NCI-H69 (cell line): ENCODE data around the gene DUS2.
"Not testable (repeated sequence)": the region's sequence is repeated elsewhere in the genome, so short reads cannot be mapped to it uniquely, and the experiment has no call there.

Source experiments
- DNase-seq: peaks from one replicate; lab custom pipeline; 2025; lab: John Stamatoyannopoulos, UW

DUS2 gene

DNA sequence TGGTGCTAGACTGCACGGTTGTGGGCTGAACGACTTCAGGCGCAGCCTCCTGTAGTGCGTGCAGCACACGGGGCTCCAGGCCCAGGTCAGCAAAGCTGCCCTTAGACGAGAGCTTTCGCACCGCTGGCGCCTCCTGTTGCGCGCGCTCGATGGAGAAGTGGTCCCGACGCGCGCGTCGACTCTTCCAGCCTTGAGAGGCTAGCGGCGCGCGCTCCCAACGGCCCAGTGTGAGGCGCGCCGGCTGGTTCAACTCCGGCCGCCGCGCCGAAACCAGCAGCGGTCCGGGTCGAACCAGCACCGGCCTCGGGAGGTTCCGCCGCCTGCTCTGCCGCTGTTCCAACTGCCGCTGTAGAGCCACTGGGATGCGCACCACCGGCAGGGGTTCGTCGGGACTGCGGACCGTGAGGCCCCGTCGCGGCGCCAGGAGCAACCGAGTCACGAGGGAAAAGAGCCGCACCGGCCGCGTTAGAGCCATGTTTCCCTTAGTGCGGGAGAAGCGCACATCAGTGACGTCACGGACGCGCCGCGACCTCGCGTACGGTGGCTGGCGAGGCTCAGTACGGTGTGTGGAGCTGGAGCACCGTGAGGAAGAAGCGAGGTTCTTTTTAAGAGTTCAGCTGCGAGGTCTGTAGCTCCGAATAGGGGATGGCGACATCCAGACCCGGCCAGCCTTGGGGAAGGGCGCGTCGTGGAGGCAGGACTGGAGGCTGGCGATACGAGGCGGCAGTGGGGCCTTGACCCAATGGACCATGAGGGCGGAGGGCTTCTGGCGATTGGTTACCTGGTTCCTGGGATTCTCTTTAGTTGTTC, at the start of gene DUS2, which contains the start of gene DDX28:
Gene DUS2 (plus strand): TSS at position 557 of the 810 bp plus-strand sequence. CDS start 14,740 bp downstream, outside the sequence.
Gene DDX28 (minus strand): TSS at position 505 of the 810 bp plus-strand sequence. CDS start 30 bp downstream, at position 475.
- DNase-seq: peak; percentile 86

DNA sequence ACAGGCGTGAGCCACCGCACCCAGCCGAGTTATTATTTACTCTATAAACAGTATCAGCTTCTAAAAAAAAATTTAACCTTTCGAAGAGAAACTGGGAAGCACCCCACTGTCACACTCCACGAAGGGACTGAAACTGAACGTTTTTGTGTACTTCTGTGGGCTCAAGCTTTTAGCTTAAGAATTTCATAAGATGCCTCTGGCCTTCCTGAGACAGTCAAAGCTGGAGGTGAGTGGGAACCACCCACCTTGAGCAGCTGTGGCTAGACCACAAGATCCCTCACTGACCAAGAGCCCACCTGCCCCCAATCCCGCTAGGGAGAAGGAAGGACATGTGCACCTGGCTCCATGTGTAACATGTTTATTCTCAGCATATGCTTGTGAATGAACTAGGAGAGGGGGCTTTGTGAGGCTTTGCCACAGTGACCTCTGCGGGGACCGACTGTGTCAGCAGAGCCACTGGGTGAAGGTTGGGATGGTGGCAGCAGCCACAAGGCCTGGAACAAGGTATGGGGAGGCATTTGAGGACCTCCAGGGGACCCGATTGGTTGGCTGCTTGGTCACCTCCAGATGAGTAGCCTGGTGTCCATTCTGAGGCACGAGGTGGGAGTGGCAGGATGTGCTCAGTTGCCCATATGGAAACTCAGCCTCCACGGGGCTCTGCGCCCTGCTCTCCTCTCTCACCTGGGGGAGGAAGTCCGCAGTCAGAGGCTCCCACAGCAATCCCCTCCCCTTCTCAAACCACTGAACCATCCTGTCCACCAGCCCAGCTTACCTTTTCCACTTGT, 47.6 kb upstream of the DUS2 start:
- DNase-seq: no peak

DNA sequence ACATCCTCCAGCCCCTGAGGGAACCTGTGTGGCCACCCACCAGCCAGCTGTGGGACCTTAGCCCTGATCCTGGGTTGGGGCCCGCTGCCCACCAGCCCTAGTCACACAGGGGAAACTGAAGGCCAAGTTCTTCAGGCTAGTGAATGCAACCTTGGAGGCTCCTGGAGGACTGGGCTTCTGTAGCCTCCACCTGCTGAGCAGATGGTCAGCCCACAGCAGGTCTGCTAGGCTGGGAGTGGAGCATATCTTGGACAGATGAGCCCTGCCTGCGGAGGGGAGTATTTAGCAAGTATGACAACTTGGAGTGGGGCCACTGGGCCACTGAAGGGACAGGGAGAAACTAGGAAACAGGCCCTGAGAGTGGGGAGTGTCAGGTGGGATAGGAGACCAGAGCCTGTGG, 46.9 kb upstream of the DUS2 start:
- DNase-seq: no peak

DNA sequence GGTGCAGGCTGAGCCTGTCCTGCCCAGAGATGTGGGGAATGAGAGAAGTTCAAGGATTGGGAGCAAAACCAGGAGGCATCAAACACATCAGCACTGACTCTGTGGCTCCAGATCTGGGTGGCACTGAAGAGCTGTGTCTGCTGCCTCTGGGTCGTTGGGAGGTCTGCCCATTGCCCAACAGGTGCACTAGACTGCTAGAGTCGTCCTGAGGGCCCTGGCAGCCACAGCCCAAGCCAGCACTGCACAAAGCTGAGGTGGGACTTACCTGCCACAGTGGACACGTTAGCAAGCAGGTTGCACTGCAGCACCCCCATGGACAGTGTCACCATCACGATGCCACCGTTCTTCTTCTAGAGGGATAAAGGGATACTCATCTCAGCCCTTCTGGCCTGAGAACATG, 46.1 kb upstream of the DUS2 start:
- no peak for DNase-seq

DNA sequence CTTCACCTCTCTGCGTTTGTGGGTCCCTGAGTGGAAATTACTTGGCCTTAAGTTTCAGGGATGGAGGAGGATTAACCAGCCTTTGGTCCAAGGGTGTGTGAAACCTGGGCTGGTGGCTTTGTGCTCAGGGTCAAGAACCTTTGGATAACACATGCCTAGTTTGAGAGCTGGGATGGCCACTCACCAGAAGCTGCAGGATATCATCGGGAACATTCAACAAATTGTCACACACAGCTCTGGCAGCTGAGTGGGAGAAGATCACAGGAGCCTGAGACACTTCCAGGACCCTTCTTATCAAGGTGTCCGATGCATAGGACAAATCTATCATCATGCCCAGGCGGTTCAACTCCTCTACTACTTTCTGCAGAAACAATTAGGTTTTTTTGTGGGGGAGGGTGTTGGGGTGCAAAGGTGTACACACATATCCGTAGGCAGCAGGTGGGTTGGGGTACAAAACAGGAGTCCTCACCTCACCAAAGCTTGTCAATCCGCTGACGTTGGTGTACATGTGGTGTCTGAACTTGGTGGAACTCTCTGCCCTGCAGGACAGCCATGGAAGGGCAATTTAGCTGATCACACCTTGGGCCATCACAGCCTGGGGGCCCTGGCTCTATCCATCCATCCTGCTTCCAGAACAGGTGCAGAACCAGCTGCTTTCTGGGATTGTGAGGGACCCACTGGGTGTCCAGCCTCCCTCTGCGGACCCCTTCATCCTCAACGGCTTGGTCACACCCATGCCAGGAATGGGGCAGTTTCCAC, 45.4 kb upstream of the DUS2 start:
- DNase-seq: no peak

DNA sequence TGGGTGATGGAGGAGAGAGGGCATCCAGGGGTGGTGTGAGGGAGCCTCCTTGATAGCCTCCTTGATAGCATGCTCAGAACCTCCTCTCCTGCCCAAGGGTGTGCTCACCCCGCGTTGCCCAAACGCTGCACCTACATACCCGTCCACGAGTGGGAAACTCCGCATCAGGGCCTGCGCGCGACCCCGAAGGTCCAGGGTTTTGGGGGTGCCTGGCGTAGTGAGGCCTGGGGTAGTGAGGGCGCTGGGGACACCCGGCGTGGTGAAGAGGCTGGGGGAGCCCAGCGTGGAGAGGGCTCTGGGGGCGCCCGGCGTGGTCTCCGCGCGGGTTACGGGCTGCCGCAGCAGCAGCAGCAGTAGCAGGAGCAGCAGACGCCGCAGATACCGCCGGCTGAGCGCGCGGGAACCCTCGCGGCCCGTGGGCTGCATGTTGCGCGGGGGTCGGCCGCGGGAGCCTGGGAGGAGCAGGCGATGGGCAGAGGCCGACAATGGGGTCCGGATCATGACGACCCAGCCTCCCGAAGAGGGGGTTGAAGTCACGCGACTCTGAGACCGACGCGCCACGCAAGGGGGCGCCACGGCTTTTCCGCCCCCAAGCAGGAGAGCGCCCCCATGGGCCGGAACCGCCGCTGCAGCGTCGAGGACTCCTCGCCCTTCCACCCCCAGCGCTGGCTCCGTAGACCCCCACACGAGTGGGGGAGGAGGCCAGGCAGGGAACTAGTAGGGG, 43.0 kb upstream of the DUS2 start, which contains the start of gene DPEP3:
Gene DPEP3 (minus strand): TSS at position 545 of the 724 bp plus-strand sequence. CDS start 119 bp downstream, at position 426.
- DNase-seq: no peak

DNA sequence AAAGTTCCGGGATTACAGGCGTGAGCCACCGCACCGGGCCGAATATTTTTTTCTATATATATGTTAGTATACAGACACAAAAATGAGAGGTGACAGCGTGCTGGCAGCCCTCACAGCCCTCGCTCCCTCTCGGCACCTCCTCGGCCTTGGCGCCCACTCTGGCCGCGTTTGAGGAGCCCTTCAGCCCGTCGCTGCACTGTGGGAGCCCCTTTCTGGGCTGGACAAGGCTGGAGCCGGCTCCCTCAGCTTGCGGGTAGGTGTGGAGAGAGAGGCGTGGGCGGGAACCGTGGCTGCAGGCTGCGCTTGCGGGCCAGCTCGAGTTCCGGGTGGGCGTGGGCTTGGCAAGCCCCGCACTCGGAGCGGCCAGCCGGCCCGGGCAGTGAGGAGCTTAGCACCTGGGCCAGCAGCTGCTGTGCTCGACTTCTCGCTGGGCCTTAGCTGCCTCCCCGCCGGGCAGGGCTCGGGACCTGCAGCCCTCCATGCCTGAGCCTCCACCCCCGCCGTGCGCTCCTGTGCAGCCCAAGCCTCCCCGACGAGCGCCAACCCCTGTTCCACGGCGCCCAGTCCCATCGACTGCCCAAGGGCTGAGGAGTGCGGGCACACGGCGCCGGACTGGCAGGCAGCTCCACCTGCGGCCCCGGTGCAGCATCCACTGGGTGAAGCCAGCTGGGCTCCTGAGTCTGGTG, 40.9 kb upstream of the DUS2 start:
- DNase-seq: no peak

DNA sequence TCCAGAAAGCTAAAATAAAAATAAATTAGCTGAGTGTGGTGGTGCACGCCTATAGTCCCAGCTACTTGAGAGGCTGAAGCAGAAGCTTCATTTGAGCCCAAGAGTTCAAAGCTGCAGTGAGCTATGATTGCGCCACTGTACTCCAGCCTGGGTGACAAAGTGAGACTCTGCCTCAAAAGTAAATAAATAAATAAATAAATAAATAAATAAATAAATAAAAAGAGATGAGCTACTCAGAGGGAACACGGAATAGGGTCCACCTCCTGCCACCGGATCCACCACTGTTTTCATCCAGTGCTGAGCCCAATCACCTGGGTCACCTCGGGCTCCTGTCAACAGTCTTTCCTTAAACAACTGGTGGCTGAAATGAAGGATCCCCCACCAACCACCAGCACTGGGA, 36.1 kb upstream of the DUS2 start:
- DNase-seq: no peak

DNA sequence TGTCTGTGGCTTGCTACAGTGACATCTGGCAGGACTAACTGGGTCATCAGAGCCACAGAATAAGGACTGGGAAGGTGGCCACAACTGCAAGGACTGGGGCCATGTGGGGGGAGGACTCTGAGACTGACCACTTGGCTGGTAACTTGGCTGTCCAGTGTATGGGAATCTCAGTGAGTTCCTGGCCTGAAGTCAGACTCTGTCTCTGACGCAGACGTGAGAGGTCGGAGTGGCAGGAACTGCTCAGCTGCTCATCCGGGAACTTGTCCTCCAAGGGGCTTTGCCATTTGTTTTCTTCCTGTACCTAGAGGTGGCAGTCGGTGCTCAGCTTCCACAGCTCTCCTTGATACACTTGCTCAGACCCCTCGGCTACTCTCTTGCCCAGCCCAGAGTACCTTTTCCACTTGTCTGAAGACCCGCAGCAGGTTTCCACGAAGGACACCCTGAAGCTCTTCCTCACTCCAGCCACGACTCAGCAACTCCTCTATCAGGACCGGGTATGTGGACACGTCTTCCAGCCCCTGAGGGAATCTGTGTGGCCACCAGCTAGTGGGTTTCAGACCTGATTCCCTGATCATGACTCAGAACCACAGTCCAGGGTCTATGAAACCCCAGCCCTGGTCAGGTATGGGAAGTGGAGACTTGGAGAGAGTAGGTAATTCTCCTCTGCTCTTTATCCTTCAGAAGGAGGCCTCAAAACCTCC, 35.5 kb upstream of the DUS2 start:
- DNase-seq: no peak

DNA sequence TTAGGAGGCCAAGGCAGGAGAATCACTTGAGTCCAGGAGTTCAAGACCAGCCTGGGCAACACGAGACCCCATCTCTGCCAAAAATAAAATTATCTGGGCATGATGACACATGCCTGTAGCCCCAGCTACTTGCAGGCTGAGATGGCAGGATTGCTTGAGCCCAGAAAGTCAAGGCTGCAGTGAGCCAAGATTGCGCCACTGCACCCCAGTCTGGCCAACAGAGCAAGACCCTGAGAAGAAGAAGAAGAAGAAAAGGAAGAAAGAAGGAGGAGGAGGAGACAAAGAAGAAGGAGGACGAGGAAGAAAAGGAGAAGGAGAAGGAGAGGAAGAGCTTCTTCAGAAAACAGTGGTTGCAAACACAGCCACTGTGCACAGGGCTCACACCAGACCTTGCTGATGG, 34.4 kb upstream of the DUS2 start:
- DNase-seq: no peak

DNA sequence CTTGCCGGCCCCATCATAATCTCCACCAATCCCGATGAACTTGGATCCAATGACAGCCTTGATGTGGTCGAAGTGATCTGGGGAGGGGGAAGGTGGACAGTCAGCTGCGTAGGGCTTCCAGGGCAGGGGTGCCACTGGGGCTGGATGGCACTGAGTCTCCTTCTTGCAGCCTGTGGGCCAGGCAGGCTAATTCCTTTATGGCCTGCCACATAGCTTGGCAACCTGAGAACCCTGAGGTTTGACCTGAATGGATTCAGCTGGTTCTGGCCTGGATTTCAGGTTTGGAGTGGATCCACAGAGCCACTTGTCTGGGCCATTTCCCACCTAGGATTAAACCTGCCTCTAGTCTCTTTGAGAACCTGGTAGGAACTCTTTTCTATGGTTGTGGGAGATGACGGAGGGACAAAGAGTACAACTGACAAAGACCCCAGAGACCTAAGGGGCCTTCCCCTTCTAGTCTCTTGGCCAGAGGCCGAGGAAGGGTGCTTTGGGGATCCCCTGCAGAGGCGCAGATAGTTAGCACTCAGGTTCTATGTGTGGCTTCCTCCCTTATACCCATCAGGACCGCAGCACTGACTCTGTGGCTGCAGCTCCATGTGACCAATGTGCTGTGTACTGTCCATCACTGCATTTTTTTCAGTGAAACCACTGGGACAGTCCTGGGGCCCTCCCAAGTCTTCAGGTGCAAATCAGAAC, 33.6 kb upstream of the DUS2 start:
- no peak for DNase-seq

DNA sequence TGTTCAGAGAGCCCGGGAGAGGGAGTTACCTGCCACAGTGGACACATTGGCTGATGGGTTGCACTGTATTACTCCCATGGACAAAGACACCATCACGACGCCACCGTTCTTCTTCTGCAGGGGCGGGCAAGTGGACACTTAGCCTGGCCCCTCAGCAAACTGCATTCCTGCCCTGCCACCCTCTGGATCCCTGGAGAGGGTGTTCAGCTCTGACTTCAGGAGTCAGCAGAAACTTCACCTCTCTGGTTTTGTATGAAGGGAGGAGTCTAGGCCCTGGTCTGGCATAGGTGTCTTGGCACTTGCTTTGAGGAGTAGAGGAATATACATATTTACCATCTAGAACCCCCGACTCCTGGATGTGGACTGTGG, 33.1 kb upstream of the DUS2 start:
- no peak for DNase-seq

DNA sequence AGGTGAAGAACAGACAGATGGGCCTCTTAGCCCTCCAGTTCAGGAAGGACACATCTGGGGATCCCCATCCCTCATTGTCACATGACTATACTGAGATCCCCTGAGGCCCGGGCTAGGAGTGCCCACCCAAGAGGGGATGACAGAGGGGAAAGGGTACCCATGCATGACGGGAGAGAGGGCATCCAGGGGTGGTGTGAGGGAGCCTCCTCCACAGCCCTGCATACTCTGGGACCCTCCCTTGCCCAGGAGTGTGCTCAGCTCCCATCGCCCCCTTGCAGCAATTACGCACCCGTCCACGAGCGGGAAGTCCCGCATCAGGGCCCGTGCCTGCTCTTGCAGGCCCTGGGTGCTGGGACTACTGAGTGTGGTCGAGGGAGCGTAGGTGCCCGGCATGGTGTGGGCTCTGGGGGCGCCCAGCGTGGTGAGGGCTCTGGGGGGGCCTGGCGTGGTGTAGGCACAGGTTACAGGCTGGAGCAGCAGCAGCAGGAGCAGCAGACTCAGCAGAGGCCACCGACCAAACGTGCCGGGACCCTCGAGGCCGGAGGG, 30.4 kb upstream of the DUS2 start:
- DNase-seq: no peak

DNA sequence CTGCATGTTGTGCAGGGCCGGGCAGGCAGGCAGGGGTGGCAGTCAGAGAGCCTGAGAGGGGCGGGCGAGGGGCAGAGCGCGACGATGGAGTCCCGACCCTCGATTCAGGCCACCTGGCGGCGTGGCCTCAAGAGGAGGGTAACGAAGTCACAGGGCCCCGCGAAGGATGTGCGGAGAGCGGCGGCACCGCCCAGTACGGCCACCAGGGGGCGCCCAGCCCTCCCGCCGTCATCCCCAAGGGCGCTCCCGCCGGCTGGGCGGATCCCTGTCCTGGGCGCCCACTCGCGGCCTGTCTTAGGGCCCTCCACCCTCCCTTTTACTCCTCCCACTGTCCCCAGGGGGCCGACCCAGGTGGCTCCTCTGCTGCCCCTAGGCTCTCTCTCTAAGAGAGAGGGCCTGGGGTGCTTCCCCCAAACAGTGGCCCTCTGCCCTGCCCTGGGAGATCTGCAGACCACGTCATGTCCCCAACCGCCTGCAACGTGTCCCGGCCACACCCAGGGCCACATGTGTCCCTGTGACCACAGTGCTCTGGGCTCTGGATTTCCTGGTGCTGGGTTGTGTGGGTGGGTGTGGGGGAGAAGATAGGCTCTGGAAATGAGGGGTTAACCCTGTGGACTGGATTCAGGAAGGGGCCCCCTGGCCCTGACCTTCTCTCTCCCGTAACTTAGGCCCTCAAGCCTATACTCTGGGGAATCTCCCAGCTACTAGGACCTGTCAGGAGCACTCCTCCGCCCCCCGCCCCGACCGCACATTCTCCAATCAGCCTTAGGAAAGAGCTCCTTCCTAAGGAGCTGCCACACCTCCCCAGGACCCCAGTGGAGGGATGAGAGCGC, 29.7 kb upstream of the DUS2 start:
- peak; percentile 75 for DNase-seq

DNA sequence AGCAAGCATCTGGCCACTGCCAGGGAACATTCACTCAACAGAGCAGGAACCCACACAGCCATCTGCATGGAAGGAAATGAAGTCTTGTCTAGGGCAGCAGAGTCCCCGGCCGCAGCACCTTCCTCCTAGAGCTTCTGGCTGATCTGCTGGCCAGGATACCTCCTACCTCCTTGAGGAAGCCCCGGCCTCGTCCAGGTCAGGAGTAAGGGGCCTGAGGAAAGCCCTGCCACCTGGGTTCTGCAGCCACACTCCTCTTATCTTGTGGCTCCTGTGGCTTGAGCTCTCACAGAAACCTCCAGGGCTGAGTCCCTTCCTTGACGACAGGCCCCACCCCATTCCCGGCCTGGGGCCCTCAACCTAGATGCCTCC, 29.1 kb upstream of the DUS2 start:
- DNase-seq: not testable (repeated sequence)

DNA sequence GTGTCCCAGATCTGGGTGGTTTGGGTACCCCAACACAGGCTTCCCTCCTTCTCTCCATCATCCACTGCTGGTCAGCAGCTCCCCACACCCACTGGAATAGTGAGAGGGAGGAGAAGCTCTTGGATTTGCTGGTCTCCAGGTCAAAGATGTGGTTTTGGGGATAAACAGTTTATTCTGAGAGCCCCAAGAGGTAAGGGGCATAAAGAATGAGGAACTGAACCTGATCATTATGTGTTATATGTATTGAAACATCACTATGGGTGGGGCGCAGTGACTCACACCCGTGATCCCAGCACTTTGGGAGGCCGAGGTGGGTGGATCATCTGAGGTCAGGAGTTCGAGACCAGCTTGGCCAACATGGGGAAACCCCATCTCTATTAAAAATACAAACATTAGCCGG, 27.7 kb upstream of the DUS2 start:
- DNase-seq: no peak

DNA sequence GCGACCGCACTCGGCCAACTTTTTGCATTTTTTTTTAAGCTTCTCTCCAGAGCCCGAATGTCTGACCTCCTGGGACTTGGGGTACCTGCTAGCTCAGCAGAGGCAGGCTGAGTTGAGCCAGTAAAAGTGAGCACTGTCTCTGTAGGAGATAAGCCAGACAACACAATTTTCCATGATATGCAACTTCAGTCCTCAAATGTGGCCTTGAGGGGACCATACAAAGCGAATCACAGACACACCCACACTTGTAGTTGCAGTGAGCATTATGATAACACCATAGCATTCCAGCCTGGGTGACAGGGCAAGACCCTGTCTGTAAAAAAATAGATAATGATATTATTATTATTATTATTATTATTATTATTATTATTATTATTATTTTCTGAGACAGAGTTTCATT, 26.4 kb upstream of the DUS2 start:
- no peak for DNase-seq

DNA sequence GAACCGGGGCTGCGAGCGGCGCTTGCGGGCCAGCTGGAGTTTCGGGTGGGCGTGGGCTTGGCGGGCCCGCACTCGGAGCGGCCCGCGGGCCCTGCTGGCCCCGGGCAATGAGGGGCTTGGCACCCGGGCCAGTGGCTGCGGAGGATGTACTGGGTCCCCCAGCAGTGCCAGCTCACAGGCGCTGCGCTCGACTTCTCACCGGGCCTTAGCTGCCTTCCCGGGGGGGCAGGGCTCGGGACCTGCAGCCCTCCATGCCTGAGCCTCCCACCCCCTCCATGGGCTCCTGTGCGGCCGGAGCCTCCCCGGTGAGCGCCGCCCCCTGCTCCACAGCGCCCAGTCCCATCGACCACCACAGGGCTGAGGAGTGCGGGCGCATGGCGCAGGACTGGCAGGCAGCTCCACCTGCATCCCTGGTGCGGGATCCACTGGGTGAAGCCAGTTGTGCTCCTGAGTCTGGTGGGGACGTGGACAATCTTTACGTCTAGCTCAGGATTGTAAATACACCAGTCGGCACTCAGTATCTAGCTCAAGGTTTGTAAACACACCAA, 24.8 kb upstream of the DUS2 start:
- DNase-seq: not testable (repeated sequence)
